HAP-1 (cell line): ENCODE data around the gene PSMB10.

Experiments
- DNase-seq, 2 experiments: peaks; one replicate each; pipeline ENCODE4 v3.0.0-alpha.2; 2016 to 2020; ENCODE audit warnings: low spot score in 2 of 2
- H3K27me3 ChIP-seq: fragments of 250-450 bp; sonication (Bioruptor Pico); 2 replicates; pipeline ENCODE4 v1.5.1; 2020; ENCODE audit warnings: low read depth, mild to moderate bottlenecking, moderate library complexity
- H3K36me3 ChIP-seq: fragments of 250-450 bp; sonication (Bioruptor Pico); replicated peaks from 2 replicates; pipeline ENCODE4 v1.5.1; 2020; ENCODE audit warnings: mild to moderate bottlenecking
- H3K4me1 ChIP-seq: fragments of 250-450 bp; sonication (Bioruptor Pico); 2 replicates; pipeline ENCODE4 v1.5.1; 2020; ENCODE audit warnings: mild to moderate bottlenecking
- H3K4me3 ChIP-seq: fragments of 250-450 bp; sonication (Bioruptor Pico); 2 replicates; pipeline ENCODE4 v1.5.1; 2020; ENCODE audit warnings: mild to moderate bottlenecking, moderate library complexity
- H3K9me3 ChIP-seq: fragments of 250-450 bp; sonication (Bioruptor Pico); 2 replicates; pipeline ENCODE4 v1.5.1; 2020; ENCODE audit warnings: mild to moderate bottlenecking, moderate library complexity
- in situ Hi-C: fragments of 300-500 bp; cut with MboI; formaldehyde crosslinking; loops from 3 replicates; pipeline ENCODE4 v1.14.3; 2020; ENCODE audit warnings: low sequenced_read_pairs, inconsistent platforms, mixed read lengths

PSMB10 gene

GRCh38 chr16:67967958-67968399 lies 31.3 kb upstream of the PSMB10 start:
- in situ Hi-C loops = no loop called here
- H3K9me3 ChIP-seq = no peaks in the 10 kb centered on the region
- peak in 1 of 2 experiments; percentile 54 for DNase-seq
- H3K4me3 ChIP-seq = peak overlapping the region; percentile 59
- H3K27me3 ChIP-seq = no peaks in the 10 kb centered on the region
- H3K4me1 ChIP-seq = peaks cover 9% of the 10 kb centered on the region
- H3K36me3 ChIP-seq = peaks cover 4% of the 10 kb centered on the region

- Histone ChIP-seq H3K4me1 (peaks cover 9% of the 10 kb centered on the region), H3K27me3 (no peaks in the 10 kb centered on the region), H3K36me3 (peaks cover 6% of the 10 kb centered on the region), H3K4me3 (peak overlapping the region; percentile 59), H3K9me3 (no peaks in the 10 kb centered on the region)
- in situ Hi-C loops = no loop called here
- peak in 1 of 2 experiments; percentile 9 for DNase-seq
Measured at GRCh38 chr16:67967183-67967957, 30.7 kb upstream of the PSMB10 start.

- H3K4me1 ChIP-seq = peaks cover 9% of the 10 kb centered on the region
- H3K4me3 ChIP-seq = peak overlapping the region; percentile 59
Measured at GRCh38 chr16:67966549-67967182, 30.0 kb upstream of the PSMB10 start.

GRCh38 chr16:67965668-67966548 lies 29.3 kb upstream of the PSMB10 start:
- Histone ChIP-seq H3K4me3 (no peak overlapping the region), H3K4me1 (peaks cover 9% of the 10 kb centered on the region), H3K9me3 (no peaks in the 10 kb centered on the region), H3K27me3 (no peaks in the 10 kb centered on the region), H3K36me3 (peaks cover 18% of the 10 kb centered on the region)
- in situ Hi-C loops = no loop called here
- peak in 1 of 2 experiments; percentile 57 for DNase-seq

More at GRCh38 chr16:67966549-67967182, 30.0 kb upstream of the PSMB10 start:
- peak in 1 of 2 experiments; percentile 63 for DNase-seq
- no peaks in the 10 kb centered on the region for H3K9me3 ChIP-seq
- peaks cover 11% of the 10 kb centered on the region for H3K36me3 ChIP-seq
- in situ Hi-C loops = no loop called here
- H3K27me3 ChIP-seq = no peaks in the 10 kb centered on the region

- H3K36me3 ChIP-seq = peaks cover 20% of the 10 kb centered on the region
Measured at GRCh38 chr16:67964477-67965131, 28.0 kb upstream of the PSMB10 start.

GRCh38 chr16:67963662-67964321 lies 27.1 kb upstream of the PSMB10 start:
- Histone ChIP-seq H3K27me3 (no peaks in the 10 kb centered on the region), H3K9me3 (no peaks in the 10 kb centered on the region), H3K4me1 (peaks cover 9% of the 10 kb centered on the region), H3K4me3 (no peak overlapping the region), H3K36me3 (peaks cover 22% of the 10 kb centered on the region)
- in situ Hi-C loops = no loop called here
- DNase-seq = no peak

More at GRCh38 chr16:67964477-67965131, 28.0 kb upstream of the PSMB10 start:
- peaks cover 9% of the 10 kb centered on the region for H3K4me1 ChIP-seq
- no peaks in the 10 kb centered on the region for H3K27me3 ChIP-seq
- no peaks in the 10 kb centered on the region for H3K9me3 ChIP-seq
- H3K4me3 ChIP-seq = no peak overlapping the region
- no peak for DNase-seq
- in situ Hi-C loops = no loop called here

- Histone ChIP-seq H3K27me3 (no peaks in the 10 kb centered on the region), H3K4me1 (peaks cover 9% of the 10 kb centered on the region), H3K9me3 (no peaks in the 10 kb centered on the region), H3K36me3 (peaks cover 27% of the 10 kb centered on the region), H3K4me3 (no peak overlapping the region)
- no peak for DNase-seq
- in situ Hi-C loops = no loop called here
Measured at GRCh38 chr16:67963292-67963661, 26.6 kb upstream of the PSMB10 start.

GRCh38 chr16:67962135-67962534 lies 25.5 kb upstream of the PSMB10 start:
- H3K36me3 ChIP-seq = peaks cover 31% of the 10 kb centered on the region
- in situ Hi-C loops = no loop called here
- DNase-seq = no peak

GRCh38 chr16:67961551-67961957 lies 24.9 kb upstream of the PSMB10 start:
- peaks cover 31% of the 10 kb centered on the region for H3K36me3 ChIP-seq
- in situ Hi-C loops = no loop called here

More at GRCh38 chr16:67962135-67962534, 25.5 kb upstream of the PSMB10 start:
- Histone ChIP-seq H3K4me1 (peaks cover 5% of the 10 kb centered on the region), H3K27me3 (no peaks in the 10 kb centered on the region), H3K4me3 (no peak overlapping the region), H3K9me3 (no peaks in the 10 kb centered on the region)

GRCh38 chr16:67959536-67960329 lies 23.1 kb upstream of the PSMB10 start:
- no peaks in the 10 kb centered on the region for H3K27me3 ChIP-seq
- no peaks in the 10 kb centered on the region for H3K9me3 ChIP-seq
- no peak overlapping the region for H3K4me3 ChIP-seq
- peaks cover 39% of the 10 kb centered on the region for H3K36me3 ChIP-seq
- no peak for DNase-seq
- H3K4me1 ChIP-seq = no peaks in the 10 kb centered on the region
- in situ Hi-C loops = no loop called here

More at GRCh38 chr16:67961551-67961957, 24.9 kb upstream of the PSMB10 start:
- H3K4me1 ChIP-seq = no peaks in the 10 kb centered on the region; the same call in 1 of the 2 replicates
- no peak overlapping the region for H3K4me3 ChIP-seq
- H3K27me3 ChIP-seq = no peaks in the 10 kb centered on the region
- no peaks in the 10 kb centered on the region for H3K9me3 ChIP-seq
- DNase-seq = no peak

- Histone ChIP-seq H3K27me3 (no peaks in the 10 kb centered on the region), H3K4me3 (no peak overlapping the region), H3K4me1 (no peaks in the 10 kb centered on the region), H3K9me3 (no peaks in the 10 kb centered on the region), H3K36me3 (peaks cover 48% of the 10 kb centered on the region)
- no peak for DNase-seq
- in situ Hi-C loops = no loop called here
Measured at GRCh38 chr16:67957622-67958021, 21.0 kb upstream of the PSMB10 start.
